HepG2 (cell line): Measurements from ENCODE around the gene RER1.

Source experiments
- CC2D1A ChIP-seq: sonication (generic); formaldehyde crosslinking; IDR thresholded peaks from 2 replicates; pipeline ENCODE4 v1.8.1; 2023; ENCODE audit warnings: mild to moderate bottlenecking, missing genetic modification reagents
- GABPB1 ChIP-seq: IDR thresholded peaks from 2 replicates; pipeline ENCODE4 v1.6.1; 2016; ENCODE audit warnings: mild to moderate bottlenecking, missing genetic modification reagents, moderate library complexity, missing compliant biosample characterization
- HMG20B ChIP-seq: conservative IDR thresholded peaks from 2 replicates; pipeline ENCODE4 v1.6.1; 2016; ENCODE audit warnings: missing genetic modification reagents, missing compliant biosample characterization
- NFIB ChIP-seq: sonication (generic); formaldehyde crosslinking; IDR thresholded peaks from 2 replicates; pipeline ENCODE4 v1.9.0; 2021; ENCODE audit warnings: missing genetic modification reagents, mild to moderate bottlenecking, borderline replicate concordance
- SIX4 ChIP-seq: sonication (generic); formaldehyde crosslinking; IDR thresholded peaks from 2 replicates; pipeline ENCODE4 v1.4.0; 2020; ENCODE audit warnings: missing genetic modification reagents
- SMAD3 ChIP-seq: sonication (generic); formaldehyde crosslinking; IDR thresholded peaks from 2 replicates; pipeline ENCODE4 v1.4.0; 2020; ENCODE audit warnings: missing genetic modification reagents
- TRIM24 ChIP-seq: sonication (generic); formaldehyde crosslinking; IDR thresholded peaks from 2 replicates; pipeline ENCODE4 v1.8.0; 2022; ENCODE audit warnings: mild to moderate bottlenecking, missing genetic modification reagents
- ZBTB1 ChIP-seq: sonication (generic); formaldehyde crosslinking; IDR thresholded peaks from 2 replicates; pipeline ENCODE4 v1.4.0; 2020; ENCODE audit warnings: missing genetic modification reagents, borderline replicate concordance
- TF ChIP-seq, protein P1 (sequence below): sonication (generic); formaldehyde crosslinking; IDR thresholded peaks from 2 replicates; pipeline ENCODE4 v1.8.1; 2022; ENCODE audit warnings: low read depth, mild to moderate bottlenecking, missing genetic modification reagents
- TF ChIP-seq, protein P2 (sequence below): sonication (generic); formaldehyde crosslinking; IDR thresholded peaks from 2 replicates; pipeline ENCODE4 v1.5.0; 2020; ENCODE audit warnings: missing genetic modification reagents
- TF ChIP-seq, protein P3 (sequence below): sonication (generic); formaldehyde crosslinking; IDR thresholded peaks from 2 replicates; pipeline ENCODE4 v1.5.0; 2020; ENCODE audit warnings: mild to moderate bottlenecking, missing genetic modification reagents, moderate library complexity
- TF ChIP-seq, protein P4 (sequence below): sonication (generic); formaldehyde crosslinking; IDR thresholded peaks from 2 replicates; pipeline ENCODE4 v1.9.0; 2021; ENCODE audit warnings: missing genetic modification reagents, borderline replicate concordance

DNA sequence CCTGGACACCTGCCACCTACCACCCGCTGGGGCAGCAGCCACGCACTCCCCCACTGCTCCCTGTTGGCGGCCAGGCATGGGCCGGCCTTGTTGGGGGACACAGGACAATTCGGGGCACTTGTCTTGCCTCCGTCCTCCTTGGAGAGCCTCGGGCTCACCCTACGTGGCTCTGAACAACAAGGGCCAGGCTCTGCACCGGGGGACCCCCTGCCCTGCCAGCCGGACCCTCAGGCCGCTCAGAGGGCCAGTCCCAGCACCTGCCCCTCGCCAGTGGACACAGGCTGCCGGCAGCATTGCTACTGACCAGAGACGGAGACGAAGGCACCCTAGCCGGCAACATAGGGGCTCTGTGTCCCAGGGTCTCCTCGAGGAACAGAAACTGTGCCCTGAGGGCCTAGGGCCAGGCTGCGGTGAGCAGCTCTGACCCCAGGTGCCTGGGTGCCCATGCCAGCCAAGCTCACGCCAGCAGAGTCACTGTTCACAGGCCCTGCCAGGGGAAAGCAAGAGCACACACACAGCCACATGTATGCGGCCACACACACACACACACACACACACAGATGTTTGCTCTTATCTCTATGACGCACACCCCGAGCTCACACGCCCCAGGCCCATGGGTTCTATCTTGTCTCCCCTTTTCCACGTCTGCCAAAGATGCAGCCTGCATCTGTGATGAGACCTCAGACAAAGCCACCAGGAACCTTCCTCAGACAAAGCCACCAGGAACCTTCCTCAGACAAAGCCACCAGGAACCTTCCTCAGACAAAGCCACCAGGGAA lies 46.2 kb upstream of the RER1 start:
- TF ChIP-seq, protein P1, sequence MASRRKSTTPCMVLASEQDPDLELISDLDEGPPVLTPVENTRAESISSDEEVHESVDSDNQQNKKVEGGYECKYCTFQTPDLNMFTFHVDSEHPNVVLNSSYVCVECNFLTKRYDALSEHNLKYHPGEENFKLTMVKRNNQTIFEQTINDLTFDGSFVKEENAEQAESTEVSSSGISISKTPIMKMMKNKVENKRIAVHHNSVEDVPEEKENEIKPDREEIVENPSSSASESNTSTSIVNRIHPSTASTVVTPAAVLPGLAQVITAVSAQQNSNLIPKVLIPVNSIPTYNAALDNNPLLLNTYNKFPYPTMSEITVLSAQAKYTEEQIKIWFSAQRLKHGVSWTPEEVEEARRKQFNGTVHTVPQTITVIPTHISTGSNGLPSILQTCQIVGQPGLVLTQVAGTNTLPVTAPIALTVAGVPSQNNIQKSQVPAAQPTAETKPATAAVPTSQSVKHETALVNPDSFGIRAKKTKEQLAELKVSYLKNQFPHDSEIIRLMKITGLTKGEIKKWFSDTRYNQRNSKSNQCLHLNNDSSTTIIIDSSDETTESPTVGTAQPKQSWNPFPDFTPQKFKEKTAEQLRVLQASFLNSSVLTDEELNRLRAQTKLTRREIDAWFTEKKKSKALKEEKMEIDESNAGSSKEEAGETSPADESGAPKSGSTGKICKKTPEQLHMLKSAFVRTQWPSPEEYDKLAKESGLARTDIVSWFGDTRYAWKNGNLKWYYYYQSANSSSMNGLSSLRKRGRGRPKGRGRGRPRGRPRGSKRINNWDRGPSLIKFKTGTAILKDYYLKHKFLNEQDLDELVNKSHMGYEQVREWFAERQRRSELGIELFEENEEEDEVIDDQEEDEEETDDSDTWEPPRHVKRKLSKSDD (CRISPR knock-in tag) = no peak
- TF ChIP-seq HMG20B (CRISPR knock-in tag) (no peak), ZBTB1 (CRISPR knock-in tag) (no peak), SMAD3 (CRISPR knock-in tag) (no peak), TRIM24 (no peak), GABPB1 (no peak), CC2D1A (CRISPR knock-in tag) (no peak), NFIB (no peak), SIX4 (CRISPR knock-in tag) (no peak)
- TF ChIP-seq, protein P2, sequence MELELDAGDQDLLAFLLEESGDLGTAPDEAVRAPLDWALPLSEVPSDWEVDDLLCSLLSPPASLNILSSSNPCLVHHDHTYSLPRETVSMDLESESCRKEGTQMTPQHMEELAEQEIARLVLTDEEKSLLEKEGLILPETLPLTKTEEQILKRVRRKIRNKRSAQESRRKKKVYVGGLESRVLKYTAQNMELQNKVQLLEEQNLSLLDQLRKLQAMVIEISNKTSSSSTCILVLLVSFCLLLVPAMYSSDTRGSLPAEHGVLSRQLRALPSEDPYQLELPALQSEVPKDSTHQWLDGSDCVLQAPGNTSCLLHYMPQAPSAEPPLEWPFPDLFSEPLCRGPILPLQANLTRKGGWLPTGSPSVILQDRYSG (CRISPR knock-in tag) = no peak
- TF ChIP-seq, protein P3, sequence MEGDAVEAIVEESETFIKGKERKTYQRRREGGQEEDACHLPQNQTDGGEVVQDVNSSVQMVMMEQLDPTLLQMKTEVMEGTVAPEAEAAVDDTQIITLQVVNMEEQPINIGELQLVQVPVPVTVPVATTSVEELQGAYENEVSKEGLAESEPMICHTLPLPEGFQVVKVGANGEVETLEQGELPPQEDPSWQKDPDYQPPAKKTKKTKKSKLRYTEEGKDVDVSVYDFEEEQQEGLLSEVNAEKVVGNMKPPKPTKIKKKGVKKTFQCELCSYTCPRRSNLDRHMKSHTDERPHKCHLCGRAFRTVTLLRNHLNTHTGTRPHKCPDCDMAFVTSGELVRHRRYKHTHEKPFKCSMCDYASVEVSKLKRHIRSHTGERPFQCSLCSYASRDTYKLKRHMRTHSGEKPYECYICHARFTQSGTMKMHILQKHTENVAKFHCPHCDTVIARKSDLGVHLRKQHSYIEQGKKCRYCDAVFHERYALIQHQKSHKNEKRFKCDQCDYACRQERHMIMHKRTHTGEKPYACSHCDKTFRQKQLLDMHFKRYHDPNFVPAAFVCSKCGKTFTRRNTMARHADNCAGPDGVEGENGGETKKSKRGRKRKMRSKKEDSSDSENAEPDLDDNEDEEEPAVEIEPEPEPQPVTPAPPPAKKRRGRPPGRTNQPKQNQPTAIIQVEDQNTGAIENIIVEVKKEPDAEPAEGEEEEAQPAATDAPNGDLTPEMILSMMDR (CRISPR knock-in tag) = no peak
- TF ChIP-seq, protein P4, sequence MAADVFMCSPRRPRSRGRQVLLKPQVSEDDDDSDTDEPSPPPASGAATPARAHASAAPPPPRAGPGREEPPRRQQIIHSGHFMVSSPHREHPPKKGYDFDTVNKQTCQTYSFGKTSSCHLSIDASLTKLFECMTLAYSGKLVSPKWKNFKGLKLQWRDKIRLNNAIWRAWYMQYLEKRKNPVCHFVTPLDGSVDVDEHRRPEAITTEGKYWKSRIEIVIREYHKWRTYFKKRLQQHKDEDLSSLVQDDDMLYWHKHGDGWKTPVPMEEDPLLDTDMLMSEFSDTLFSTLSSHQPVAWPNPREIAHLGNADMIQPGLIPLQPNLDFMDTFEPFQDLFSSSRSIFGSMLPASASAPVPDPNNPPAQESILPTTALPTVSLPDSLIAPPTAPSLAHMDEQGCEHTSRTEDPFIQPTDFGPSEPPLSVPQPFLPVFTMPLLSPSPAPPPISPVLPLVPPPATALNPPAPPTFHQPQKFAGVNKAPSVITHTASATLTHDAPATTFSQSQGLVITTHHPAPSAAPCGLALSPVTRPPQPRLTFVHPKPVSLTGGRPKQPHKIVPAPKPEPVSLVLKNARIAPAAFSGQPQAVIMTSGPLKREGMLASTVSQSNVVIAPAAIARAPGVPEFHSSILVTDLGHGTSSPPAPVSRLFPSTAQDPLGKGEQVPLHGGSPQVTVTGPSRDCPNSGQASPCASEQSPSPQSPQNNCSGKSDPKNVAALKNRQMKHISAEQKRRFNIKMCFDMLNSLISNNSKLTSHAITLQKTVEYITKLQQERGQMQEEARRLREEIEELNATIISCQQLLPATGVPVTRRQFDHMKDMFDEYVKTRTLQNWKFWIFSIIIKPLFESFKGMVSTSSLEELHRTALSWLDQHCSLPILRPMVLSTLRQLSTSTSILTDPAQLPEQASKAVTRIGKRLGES (CRISPR knock-in tag) = no peak
